Endothelial cell of umbilical vein (primary cell): ENCODE data around the gene TAT. TPM values are rescaled to one million over a fixed set of nuclear protein-coding genes. Genes with fewer than 3 reads are reported as not detected.
"Not testable (repeated sequence)": the region's sequence is repeated elsewhere in the genome, so short reads cannot be mapped to it uniquely, and the experiment has no call there.

Experiments used
- BruUV-seq: library from RNA; stranded (reverse); fragments of 400-500 nt; replicated peaks from 2 replicates; lab custom pipeline; 2021; lab: Mats Ljungman, UMichigan
- CTCF ChIA-PET: fragments of 300-600, 350-600 bp; sonication (Branson Sonifier 250); formaldehyde crosslinking; loops from one replicate; lab custom pipeline; 2021; ENCODE audit warnings: antibody characterized with exemption, inconsistent platforms; lab: Charles Lee
- POLR2A ChIA-PET: fragments of 300-600, 350-600 bp; sonication (Branson Sonifier 250); formaldehyde crosslinking; loops from one replicate; lab custom pipeline; 2021; ENCODE audit warnings: antibody characterized with exemption, inconsistent platforms; lab: Charles Lee
- DNase-seq: peaks from one replicate; pipeline ENCODE4 v3.0.0-alpha.2; 2011; ENCODE audit warnings: low read depth, low spot score
- FAIRE-seq: peaks from 2 replicates; lab custom pipeline; 2011; peaks lifted over from hg19 to GRCh38; lab: Jason Lieb, UNC
- H2AFZ ChIP-seq: 2 replicates; pipeline ENCODE4 v1.6.0; 2012; ENCODE audit warnings: low read depth, low read length, control low read depth, inconsistent platforms
- H3K27ac ChIP-seq: 2 replicates; pipeline ENCODE4 v1.5.1; 2011; ENCODE audit warnings: low read depth, mild to moderate bottlenecking, control low read depth, low read length, moderate library complexity; ENCODE audit not compliant: insufficient read depth
- H3K27me3 ChIP-seq, 2 experiments: 2 replicates each; pipeline versions ENCODE4 v1.6.0 to v1.6.1; 2011; ENCODE audit warnings: low read length in 2 of 2, mixed read lengths in 1 of 2; ENCODE audit not compliant: control insufficient read depth in 2 of 2, insufficient read depth in 2 of 2
- H3K36me3 ChIP-seq, 2 experiments: 2 replicates in 1 of 2; 3 replicates in 1 of 2; pipeline ENCODE4 v1.5.1; 2011; ENCODE audit warnings: low read length in 2 of 2, mild to moderate bottlenecking in 1 of 2, moderate library complexity in 1 of 2; ENCODE audit not compliant: control insufficient read depth in 2 of 2, insufficient read depth in 2 of 2; ENCODE audit errors: extremely low read depth in 1 of 2
- H3K4me1 ChIP-seq: 3 replicates; pipeline ENCODE4 v1.5.1; 2011; ENCODE audit warnings: mild to moderate bottlenecking, low read length; ENCODE audit not compliant: control insufficient read depth, insufficient read depth; ENCODE audit errors: extremely low read depth
- H3K4me2 ChIP-seq: 2 replicates; pipeline ENCODE4 v1.6.1; 2011; ENCODE audit warnings: low read length, control low read depth, mixed read lengths; ENCODE audit not compliant: insufficient read depth
- H3K4me3 ChIP-seq, 3 experiments: fragments of 200-600 bp in 1 of 3; sonication (generic), shearing (Covaris generic) in 1 of 3; replicated peaks in 1 of 3; 2 replicates each; pipeline ENCODE4 v1.5.1; 2011 to 2016; ENCODE audit warnings: control low read depth in 3 of 3, low read length in 3 of 3, mild to moderate bottlenecking in 2 of 3, inconsistent platforms in 1 of 3, low read depth in 1 of 3, moderate library complexity in 1 of 3; ENCODE audit not compliant: insufficient read depth in 1 of 3
- H3K79me2 ChIP-seq: 2 replicates; pipeline ENCODE4 v1.6.0; 2012; ENCODE audit warnings: low read length, inconsistent platforms; ENCODE audit not compliant: control insufficient read depth, insufficient read depth
- H3K9ac ChIP-seq: replicated peaks from 2 replicates; pipeline ENCODE3; 2011; ENCODE audit warnings: low read length, control low read depth; ENCODE audit not compliant: insufficient read depth; ENCODE audit errors: extremely low read depth
- H3K9me1 ChIP-seq: replicated peaks from 3 replicates; pipeline ENCODE4 v1.6.0; 2011; ENCODE audit warnings: mild to moderate bottlenecking, low read length; ENCODE audit not compliant: control insufficient read depth, insufficient read depth; ENCODE audit errors: extremely low read depth
- H3K9me3 ChIP-seq: replicated peaks from 2 replicates; pipeline ENCODE4 v1.5.1; 2012; ENCODE audit warnings: low read length, inconsistent platforms; ENCODE audit not compliant: control insufficient read depth, insufficient read depth
- H4K20me1 ChIP-seq: replicated peaks from 2 replicates; pipeline ENCODE3; 2011; ENCODE audit warnings: mild to moderate bottlenecking, low read length; ENCODE audit not compliant: control insufficient read depth, insufficient read depth; ENCODE audit errors: extremely low read depth
- EZH2 ChIP-seq: IDR thresholded peaks from 2 replicates; pipeline ENCODE4 v1.6.1; 2012; ENCODE audit warnings: borderline replicate concordance, low read depth, mild to moderate bottlenecking, moderate library complexity, low read length, inconsistent platforms; ENCODE audit not compliant: severe bottlenecking
- FOS ChIP-seq: IDR thresholded peaks from 2 replicates; pipeline ENCODE4 v1.6.1; 2011; ENCODE audit warnings: mild to moderate bottlenecking, low read length, moderate library complexity, borderline replicate concordance; ENCODE audit not compliant: insufficient read depth
- GATA2 ChIP-seq: IDR thresholded peaks from 2 replicates; pipeline ENCODE4 v1.7.0; 2011; ENCODE audit warnings: low read depth, mild to moderate bottlenecking, moderate library complexity, mixed read lengths, low read length; ENCODE audit not compliant: insufficient read length, insufficient read depth
- JUN ChIP-seq: IDR thresholded peaks from 2 replicates; pipeline ENCODE4 v1.6.1; 2011; ENCODE audit warnings: borderline replicate concordance, low read depth; ENCODE audit not compliant: insufficient read length, insufficient read depth
- MYC ChIP-seq: IDR thresholded peaks from one replicate; pipeline ENCODE4 v1.6.1; 2011; ENCODE audit warnings: mild to moderate bottlenecking, low read depth, low read length
- POLR2A ChIP-seq: IDR thresholded peaks from 2 replicates; pipeline ENCODE4 v1.6.1; 2012; ENCODE audit warnings: low read depth, mild to moderate bottlenecking, control low read depth, low read length
- POLR2AphosphoS5 ChIP-seq: IDR thresholded peaks from 2 replicates; pipeline ENCODE4 v1.6.1; 2012; ENCODE audit warnings: low read depth, mild to moderate bottlenecking, control low read depth, low read length, moderate library complexity; ENCODE audit not compliant: insufficient read depth
- dilution Hi-C: fragments of 300-500 bp; cut with MboI; formaldehyde crosslinking; loops from one replicate; pipeline ENCODE4 v1.15.0; 2019; ENCODE audit warnings: low sequenced_read_pairs; ENCODE audit not compliant: extremely low pct_ligation_motif_present
- intact Hi-C: fragments of 100-400 bp; cut with micrococcal nuclease; formaldehyde crosslinking; loops from one replicate; pipeline ENCODE4 v1.10.0; 2022
- polyA plus RNA-seq, 4 experiments: library from polyadenylated mRNA; depleted of rRNA in 3 of 4; stranded (reverse) in 3 of 4; unstranded in 1 of 4; fragments of >200 nt; gene quantifications; 2 replicates each; pipeline versions ENCODE4 v1.2.1 to v1.2.3, GENCODE V29; 2011 to 2012; ENCODE audit warnings: missing spikeins in 1 of 4
- total RNA-seq: library from RNA; stranded (reverse); gene quantifications from 2 replicates; pipeline ENCODE4 v1.2.3, GENCODE V29; 2021
- TF ChIP-seq, protein P1 (sequence below), 2 donors: IDR thresholded peaks; 1 replicate in 1 of 2; 2 replicates in 1 of 2; pipeline ENCODE4 v1.5.1; 2011; ENCODE audit warnings: low read length in 2 of 2, mild to moderate bottlenecking in 2 of 2, moderate library complexity in 2 of 2, control low read depth in 1 of 2, inconsistent platforms in 1 of 2, low read depth in 1 of 2; ENCODE audit not compliant: insufficient read depth in 1 of 2; ENCODE audit errors: extremely low read depth in 1 of 2
- TF ChIP-seq, protein P2 (sequence below): IDR thresholded peaks from 2 replicates; pipeline ENCODE4 v1.6.1; 2011; ENCODE audit not compliant: insufficient read depth, insufficient read length

Gene TAT
- total and polyA plus RNA-seq, 2 donors (not counting 3 experiments of a cell fraction or from before 2014, with no cell fraction given) = not detected

DNA sequence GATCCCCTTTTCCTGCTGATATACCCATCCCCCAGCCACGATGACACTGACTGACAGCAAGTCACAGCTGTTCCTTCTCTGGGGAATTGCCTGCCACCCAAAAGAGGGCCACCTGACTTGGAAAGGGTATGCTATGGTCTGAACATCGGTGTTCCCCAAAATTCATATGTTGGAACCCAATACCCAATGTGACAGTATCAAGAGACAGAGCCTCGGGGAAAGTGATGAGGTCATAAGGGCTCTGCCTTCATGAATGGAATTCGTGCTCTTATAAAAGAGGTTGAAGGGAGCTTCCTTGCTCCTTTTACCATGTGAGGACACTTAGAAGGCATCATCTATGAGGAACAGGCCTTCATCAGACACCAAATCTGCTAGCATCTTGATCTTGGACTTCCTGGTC, 41.5 kb upstream of the TAT start:
- no peak overlapping the region for H3K4me2 ChIP-seq
- intact Hi-C loops = no loop called here
- no peaks in the 10 kb centered on the region for H3K79me2 ChIP-seq
- FAIRE-seq (no peak), DNase-seq (no peak)
- H3K4me3 ChIP-seq = no peak overlapping the region
- no peak overlapping the region for H2AFZ ChIP-seq
- TF ChIP-seq FOS (no peak), GATA2 (no peak), POLR2AphosphoS5 (no peak), JUN (no peak), EZH2 (no peak), MYC (no peak), POLR2A (no peak)
- TF ChIP-seq, protein P1, sequence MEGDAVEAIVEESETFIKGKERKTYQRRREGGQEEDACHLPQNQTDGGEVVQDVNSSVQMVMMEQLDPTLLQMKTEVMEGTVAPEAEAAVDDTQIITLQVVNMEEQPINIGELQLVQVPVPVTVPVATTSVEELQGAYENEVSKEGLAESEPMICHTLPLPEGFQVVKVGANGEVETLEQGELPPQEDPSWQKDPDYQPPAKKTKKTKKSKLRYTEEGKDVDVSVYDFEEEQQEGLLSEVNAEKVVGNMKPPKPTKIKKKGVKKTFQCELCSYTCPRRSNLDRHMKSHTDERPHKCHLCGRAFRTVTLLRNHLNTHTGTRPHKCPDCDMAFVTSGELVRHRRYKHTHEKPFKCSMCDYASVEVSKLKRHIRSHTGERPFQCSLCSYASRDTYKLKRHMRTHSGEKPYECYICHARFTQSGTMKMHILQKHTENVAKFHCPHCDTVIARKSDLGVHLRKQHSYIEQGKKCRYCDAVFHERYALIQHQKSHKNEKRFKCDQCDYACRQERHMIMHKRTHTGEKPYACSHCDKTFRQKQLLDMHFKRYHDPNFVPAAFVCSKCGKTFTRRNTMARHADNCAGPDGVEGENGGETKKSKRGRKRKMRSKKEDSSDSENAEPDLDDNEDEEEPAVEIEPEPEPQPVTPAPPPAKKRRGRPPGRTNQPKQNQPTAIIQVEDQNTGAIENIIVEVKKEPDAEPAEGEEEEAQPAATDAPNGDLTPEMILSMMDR (IDR thresholded peaks at IDR 0.05; ENCODE audit: extremely low read depth in 1 of 2, insufficient read depth in 1 of 2, low read depth in 1 of 2, low read length in 2 of 2) = no peak
- TF ChIP-seq, protein P2, sequence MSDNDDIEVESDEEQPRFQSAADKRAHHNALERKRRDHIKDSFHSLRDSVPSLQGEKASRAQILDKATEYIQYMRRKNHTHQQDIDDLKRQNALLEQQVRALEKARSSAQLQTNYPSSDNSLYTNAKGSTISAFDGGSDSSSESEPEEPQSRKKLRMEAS = no peak
- no peak overlapping the region for H3K27ac ChIP-seq
- H3K9me3 ChIP-seq = no peaks in the 10 kb centered on the region
- no peaks in the 10 kb centered on the region for H4K20me1 ChIP-seq
- no peaks in the 10 kb centered on the region for H3K9me1 ChIP-seq
- H3K9ac ChIP-seq = no peak overlapping the region
- POLR2A ChIA-PET = no interaction called here
- no peaks in the 10 kb centered on the region for H3K36me3 ChIP-seq
- peaks cover 0 to 3% of the 10 kb centered on the region in 2 experiments for H3K27me3 ChIP-seq
- H3K4me1 ChIP-seq = no peaks in the 10 kb centered on the region
- dilution Hi-C loops = no loop called here
- CTCF ChIA-PET = interaction anchor here (0.8 to 3.0 kb wide), 2 partner anchors 7 to 41 kb away, joined by 3 to 18 read pairs; no protein-coding TSS in a partner anchor
- no TSS peak for BruUV-seq

DNA sequence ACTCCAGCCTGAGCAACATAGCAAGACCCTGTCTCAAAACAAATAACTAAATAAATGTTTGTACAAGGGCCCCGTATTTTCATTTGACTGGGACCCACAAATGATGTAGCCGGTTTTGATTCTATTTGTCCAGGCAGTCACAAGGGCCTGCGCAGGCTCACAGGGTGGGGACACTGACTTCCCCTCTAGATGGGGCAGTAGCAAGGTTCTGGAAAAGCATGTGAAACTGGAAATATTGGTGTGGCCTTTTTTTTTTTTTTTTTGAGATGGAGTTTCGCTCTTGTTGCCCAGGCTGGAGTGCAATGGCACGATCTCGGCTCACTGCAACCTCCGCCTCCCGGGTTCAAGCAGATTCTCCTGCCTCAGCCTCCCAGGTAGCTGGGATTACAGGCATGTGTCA, 38.1 kb upstream of the TAT start:
- DNase-seq, H3K4me1 ChIP-seq, H3K79me2 ChIP-seq, H3K9me1 ChIP-seq, H4K20me1 ChIP-seq, H3K36me3 ChIP-seq, FAIRE-seq, BruUV-seq, POLR2A ChIA-PET, dilution Hi-C loops, H3K27me3 ChIP-seq, H3K9me3 ChIP-seq, H3K4me3 ChIP-seq, H3K27ac ChIP-seq, H3K4me2 ChIP-seq, H2AFZ ChIP-seq, H3K9ac ChIP-seq: not testable (repeated sequence)
- CTCF ChIA-PET = interaction anchor here (0.6 kb wide), 1 partner anchor 61 kb away, joined by 3 read pairs; no protein-coding TSS in a partner anchor
- intact Hi-C loops = loop anchor here (5.0 kb wide), 1 partner anchor 133 kb away; no protein-coding TSS in a partner anchor
